Measurements from ENCODE around the gene SMCO4. TPM values are rescaled to one million over a fixed set of nuclear protein-coding genes. Genes with fewer than 3 reads are reported as not detected.
"Not testable (repeated sequence)": the region's sequence is repeated elsewhere in the genome, so short reads cannot be mapped to it uniquely, and the experiment has no call there.

SMCO4 gene
- polyA plus RNA-seq, 1 donor from 2014 or later: 8.0 TPM

DNA sequence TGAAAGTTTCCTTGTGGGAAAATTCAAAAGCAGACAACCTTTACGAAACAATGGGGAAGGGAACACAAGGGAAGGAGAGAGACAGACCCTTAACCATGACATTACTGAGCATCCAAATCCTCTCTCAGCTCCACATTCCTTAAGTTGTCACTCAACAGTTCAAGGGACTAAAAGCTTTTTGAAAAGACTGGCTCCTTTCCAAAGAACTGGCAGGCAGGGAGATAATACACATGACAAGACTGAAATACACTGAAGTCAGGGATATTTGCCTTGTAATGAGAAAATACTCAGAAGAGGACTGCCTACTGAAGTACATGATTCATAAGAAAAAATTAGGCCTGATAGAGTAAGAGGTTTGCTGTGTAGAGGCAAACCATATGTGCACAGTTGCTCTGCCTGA lies 69.1 kb downstream of the SMCO4 start:
- Mint-ChIP-seq H3K9me3 (no peaks in the 10 kb centered on the region), H3K27ac (no peak overlapping the region), H3K36me3 (peaks cover 10% of the 10 kb centered on the region), H3K4me3 (no peak overlapping the region), H3K27me3 (no peaks in the 10 kb centered on the region), H3K4me1 (peaks cover 0 to 2% (median 1%) of the 10 kb centered on the region in 3 donors)

- Mint-ChIP-seq H3K36me3 (no peaks in the 10 kb centered on the region), H3K9me3 (no peaks in the 10 kb centered on the region), H3K27ac (no peak overlapping the region), H3K4me1 (peaks cover 0 to 5% (median 0%) of the 10 kb centered on the region in 3 donors), H3K4me3 (peak overlapping the region in 1 of 4 donors; percentile 2), H3K27me3 (no peaks in the 10 kb centered on the region)
Observed at GRCh38 chr11:93468290-93468689, 74.9 kb downstream of the SMCO4 start.

DNA sequence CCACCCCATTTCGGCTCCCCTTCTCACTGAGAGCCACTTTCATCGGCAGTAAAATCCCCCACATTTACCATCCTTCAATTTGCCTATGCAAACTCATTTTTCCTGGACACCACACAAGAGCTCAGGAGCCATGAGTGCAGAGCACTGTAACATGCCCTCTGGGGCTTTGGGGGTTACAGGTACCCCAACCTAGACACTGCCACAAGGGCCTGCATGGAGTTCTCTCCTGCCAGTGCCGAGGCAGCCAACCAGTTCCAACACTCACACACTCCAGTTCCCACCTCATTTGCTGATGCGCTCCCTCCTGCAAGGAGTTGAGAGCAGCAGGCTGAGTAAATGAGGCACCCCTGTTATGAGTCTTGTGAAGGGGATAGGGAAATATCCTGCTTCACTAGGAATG lies 76.1 kb downstream of the SMCO4 start:
- peaks cover 0 to 5% (median 0%) of the 10 kb centered on the region in 3 donors for H3K4me1 Mint-ChIP-seq
- no peak overlapping the region for H3K27ac Mint-ChIP-seq
- peaks cover 0 to 4% (median 2%) of the 10 kb centered on the region in 3 donors for H3K9me3 Mint-ChIP-seq
- no peaks in the 10 kb centered on the region for H3K27me3 Mint-ChIP-seq
- no peaks in the 10 kb centered on the region for H3K36me3 Mint-ChIP-seq
- H3K4me3 Mint-ChIP-seq: no peak overlapping the region

- Mint-ChIP-seq H3K36me3 (no peaks in the 10 kb centered on the region), H3K27me3 (no peaks in the 10 kb centered on the region), H3K27ac (no peak overlapping the region), H3K4me3 (no peak overlapping the region), H3K4me1 (peaks cover 0 to 5% (median 0%) of the 10 kb centered on the region in 3 donors), H3K9me3 (peaks cover 0 to 4% (median 2%) of the 10 kb centered on the region in 3 donors)
Observed at GRCh38 chr11:93464927-93465540, 78.2 kb downstream of the SMCO4 start.

GRCh38 chr11:93463666-93464065 lies 79.5 kb downstream of the SMCO4 start:
- not testable (repeated sequence) for H3K27ac Mint-ChIP-seq, H3K9me3 Mint-ChIP-seq, H3K4me1 Mint-ChIP-seq, H3K4me3 Mint-ChIP-seq, H3K36me3 Mint-ChIP-seq, H3K27me3 Mint-ChIP-seq

DNA sequence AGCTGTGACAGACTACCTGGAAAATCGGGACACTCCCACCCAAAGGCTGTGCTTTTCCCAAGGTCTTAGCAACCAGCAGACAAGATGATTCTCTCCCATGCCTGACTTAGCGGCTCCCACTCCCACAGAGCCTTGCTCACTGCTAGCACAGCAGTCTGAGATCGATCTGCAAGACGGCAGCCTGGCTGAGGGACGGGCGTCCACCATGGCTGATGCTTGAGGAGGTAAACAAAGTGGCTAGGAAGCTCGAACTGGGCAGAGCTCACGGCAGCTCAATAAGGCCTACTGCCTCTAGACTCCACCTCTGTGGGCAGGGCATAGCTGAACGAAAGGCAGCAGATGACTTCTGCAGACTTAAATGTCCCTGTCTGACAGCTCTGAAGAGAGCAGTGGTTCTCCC lies 84.9 kb downstream of the SMCO4 start:
- no peaks in the 10 kb centered on the region for H3K36me3 Mint-ChIP-seq
- H3K4me3 Mint-ChIP-seq: no peak overlapping the region
- H3K9me3 Mint-ChIP-seq: peaks cover 0 to 4% (median 2%) of the 10 kb centered on the region in 3 donors
- H3K4me1 Mint-ChIP-seq: no peaks in the 10 kb centered on the region
- H3K27me3 Mint-ChIP-seq: no peaks in the 10 kb centered on the region
- no peak overlapping the region for H3K27ac Mint-ChIP-seq

DNA sequence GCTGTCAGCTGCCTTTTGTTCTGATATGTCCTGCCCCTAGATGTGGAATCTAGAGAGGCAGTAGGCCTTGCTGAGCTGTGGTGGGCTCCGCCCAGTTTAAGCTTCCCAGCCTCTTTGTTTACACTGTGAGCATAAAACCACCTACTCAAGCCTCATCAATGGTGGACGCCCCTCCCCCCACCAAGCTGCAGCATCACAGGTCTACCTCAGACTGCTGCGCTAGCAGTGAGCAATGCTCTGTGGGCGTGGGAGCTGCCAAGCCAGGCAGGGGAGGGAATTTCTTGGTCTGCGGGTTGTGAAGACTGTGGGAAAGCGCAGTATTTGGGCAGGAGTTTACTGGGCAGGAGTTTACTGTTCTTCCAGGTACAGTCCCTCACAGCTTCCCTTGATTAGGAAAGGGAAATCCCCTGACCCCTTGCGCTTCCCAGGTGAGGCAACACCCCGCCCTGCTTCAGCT lies 98.5 kb downstream of the SMCO4 start:
- peaks cover under 1 to 5% (median 2%) of the 10 kb centered on the region in 3 donors for H3K9me3 Mint-ChIP-seq
- H3K27ac Mint-ChIP-seq: no peak overlapping the region
- no peaks in the 10 kb centered on the region for H3K4me1 Mint-ChIP-seq
- H3K36me3 Mint-ChIP-seq: peaks cover under 1% of the 10 kb centered on the region
- H3K27me3 Mint-ChIP-seq: peaks cover 3% of the 10 kb centered on the region
- no peak overlapping the region for H3K4me3 Mint-ChIP-seq

- H3K36me3 Mint-ChIP-seq, H3K27me3 Mint-ChIP-seq, H3K9me3 Mint-ChIP-seq, H3K4me1 Mint-ChIP-seq, H3K27ac Mint-ChIP-seq, H3K4me3 Mint-ChIP-seq: not testable (repeated sequence)
Observed at GRCh38 chr11:93443232-93443631, 100.0 kb downstream of the SMCO4 start.

DNA sequence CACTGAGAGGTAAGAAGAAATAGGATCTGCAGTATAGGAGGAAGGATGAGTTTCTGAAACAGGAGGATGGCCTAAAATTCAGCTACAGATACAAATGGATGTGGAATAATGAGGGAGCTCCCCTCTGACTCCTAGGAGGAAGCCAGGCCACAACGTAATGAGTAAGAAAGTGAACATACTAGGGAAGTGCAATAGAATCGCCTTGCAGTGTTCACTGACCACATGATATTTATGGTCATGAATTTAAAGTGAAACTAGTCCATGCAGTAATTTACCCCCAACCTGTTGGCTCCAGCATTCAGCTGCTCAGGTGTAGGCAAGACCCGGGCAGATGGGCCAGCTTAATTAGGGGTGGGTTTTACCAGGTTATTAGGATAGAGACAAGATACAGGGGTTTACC lies 110.9 kb downstream of the SMCO4 start:
- Mint-ChIP-seq H3K9me3 (peaks cover 0 to 1% (median 0%) of the 10 kb centered on the region in 3 donors), H3K27me3 (no peaks in the 10 kb centered on the region), H3K4me1 (no peaks in the 10 kb centered on the region), H3K36me3 (no peaks in the 10 kb centered on the region), H3K4me3 (no peak overlapping the region), H3K27ac (no peak overlapping the region)

Other genes starting within 250 kb of the SMCO4 start
- not detected for gene DEUP1, start 212.6 kb downstream of the SMCO4 start, polyA plus RNA-seq
- gene CEP295, start 118.3 kb upstream of the SMCO4 start, polyA plus RNA-seq: 2.8 TPM
- 33.4 TPM for gene TAF1D, start 198.1 kb upstream of the SMCO4 start, polyA plus RNA-seq
- 17.7 TPM for gene C11orf54, start 198.3 kb upstream of the SMCO4 start, polyA plus RNA-seq
- gene MED17, start 240.9 kb upstream of the SMCO4 start, polyA plus RNA-seq: 25.8 TPM

Measured in IgD-negative memory B cell (primary cell).